Liver (tissue), 9 donors: Measurements from ENCODE around the gene TYSND1. TPM values are rescaled to one million over a fixed set of nuclear protein-coding genes. Genes with fewer than 3 reads are reported as not detected.

ENCODE experiments used
- DNase-seq: peaks from one replicate; pipeline ENCODE4 v3.0.0-alpha.2; 2017; ENCODE audit warnings: low spot score
- H3K27ac ChIP-seq, 2 donors: one replicate each; pipeline ENCODE4 v1.7.0; 2013; ENCODE audit warnings: inconsistent platforms in 2 of 2, low read length in 2 of 2, control low read depth in 1 of 2, low read depth in 1 of 2, mild to moderate bottlenecking in 1 of 2
- H3K27me3 ChIP-seq, 4 donors: one replicate each; pipeline versions ENCODE4 v1.6.1 to v1.7.0; 2013; ENCODE audit warnings: low read length in 3 of 4, inconsistent platforms in 1 of 4, mild to moderate bottlenecking in 1 of 4, moderate library complexity in 1 of 4; ENCODE audit not compliant: control insufficient read depth in 4 of 4, insufficient read depth in 4 of 4
- H3K36me3 ChIP-seq, 4 donors: one replicate each; pipeline versions ENCODE4 v1.6.1 to v1.7.0; 2013; ENCODE audit warnings: low read length in 3 of 4, mild to moderate bottlenecking in 3 of 4, low read depth in 1 of 4, moderate library complexity in 1 of 4; ENCODE audit not compliant: control insufficient read depth in 4 of 4, insufficient read depth in 3 of 4
- H3K4me1 ChIP-seq, 4 donors: one replicate each; pipeline versions ENCODE4 v1.6.1 to v1.7.0; 2013; ENCODE audit warnings: low read length in 3 of 4, mild to moderate bottlenecking in 3 of 4, moderate library complexity in 1 of 4; ENCODE audit not compliant: control insufficient read depth in 4 of 4, insufficient read depth in 4 of 4
- H3K4me3 ChIP-seq, 3 donors: one replicate each; pipeline versions ENCODE4 v1.6.1 to v1.7.0; 2013; ENCODE audit warnings: low read length in 3 of 3, control low read depth in 1 of 3, low read depth in 1 of 3, mild to moderate bottlenecking in 1 of 3
- H3K9ac ChIP-seq, 2 donors: one replicate each; pipeline ENCODE4 v1.7.0; 2013; ENCODE audit warnings: low read length in 2 of 2, mild to moderate bottlenecking in 2 of 2, moderate library complexity in 2 of 2, control low read depth in 1 of 2, low read depth in 1 of 2
- H3K9me3 ChIP-seq, 4 donors: one replicate each; pipeline versions ENCODE4 v1.6.1 to v1.7.0; 2013; ENCODE audit warnings: low read length in 3 of 4; ENCODE audit not compliant: control insufficient read depth in 4 of 4
- EGR1 ChIP-seq, 2 donors: IDR thresholded peaks; 2 replicates each; pipeline ENCODE4 v1.6.1; 2016 to 2018; ENCODE audit warnings: antibody characterized with exemption in 2 of 2, low read depth in 2 of 2
- FOXA1 ChIP-seq: IDR thresholded peaks from 2 replicates; pipeline ENCODE4 v1.6.1; 2016; ENCODE audit warnings: antibody characterized with exemption
- FOXA2 ChIP-seq: IDR thresholded peaks from 2 replicates; pipeline ENCODE4 v1.6.1; 2016; ENCODE audit warnings: antibody characterized with exemption
- GABPA ChIP-seq, 2 donors: IDR thresholded peaks in 1 of 2; conservative IDR thresholded peaks in 1 of 2; 2 replicates each; pipeline ENCODE4 v1.6.1; 2016; ENCODE audit warnings: antibody characterized with exemption in 2 of 2, mild to moderate bottlenecking in 1 of 2, moderate library complexity in 1 of 2
- HNF4A ChIP-seq, 2 donors: conservative IDR thresholded peaks; 2 replicates each; pipeline ENCODE4 v1.6.1; 2016; ENCODE audit warnings: antibody characterized with exemption in 2 of 2, mild to moderate bottlenecking in 2 of 2
- HNF4G ChIP-seq: IDR thresholded peaks from 2 replicates; pipeline ENCODE4 v1.6.1; 2016; ENCODE audit warnings: antibody characterized with exemption
- JUND ChIP-seq, 2 donors: IDR thresholded peaks; 2 replicates each; pipeline ENCODE4 v1.6.1; 2016; ENCODE audit warnings: antibody characterized with exemption in 2 of 2
- NR2F2 ChIP-seq: IDR thresholded peaks from 2 replicates; pipeline ENCODE4 v1.6.1; 2016; ENCODE audit warnings: antibody characterized with exemption
- RAD21 ChIP-seq, 2 donors: IDR thresholded peaks; 2 replicates each; pipeline ENCODE4 v1.6.1; 2016; ENCODE audit warnings: antibody characterized with exemption in 2 of 2, mild to moderate bottlenecking in 2 of 2
- RXRA ChIP-seq, 2 donors: IDR thresholded peaks; 2 replicates each; pipeline ENCODE4 v1.6.1; 2017 to 2018; ENCODE audit warnings: antibody characterized with exemption in 2 of 2, mild to moderate bottlenecking in 1 of 2
- SP1 ChIP-seq: IDR thresholded peaks from 2 replicates; pipeline ENCODE4 v1.6.1; 2018; ENCODE audit warnings: antibody characterized with exemption, mild to moderate bottlenecking
- TAF1 ChIP-seq: conservative IDR thresholded peaks from 2 replicates; pipeline ENCODE4 v1.6.1; 2016; ENCODE audit warnings: antibody characterized with exemption, mild to moderate bottlenecking
- YY1 ChIP-seq: IDR thresholded peaks from 2 replicates; pipeline ENCODE4 v1.6.1; 2016; ENCODE audit warnings: antibody characterized with exemption, mild to moderate bottlenecking
- WGBS: extraction: QIAGEN DNeasy Blood & Tissue Kit; methylation state at CpG from one replicate; pipeline ENCODE4 v1.1.7; 2013; 5-methylcytosine and 5-hydroxymethylcytosine counted together
- polyA plus RNA-seq, 2 donors: library from polyadenylated mRNA; stranded (reverse) in 1 of 2; unstranded in 1 of 2; fragments of 200-250 nt in 1 of 2; fragments of >200 nt in 1 of 2; fragmentation: Nextera tagmentation in 1 of 2; extraction: Ambion mirVana in 1 of 2; gene quantifications; one replicate each; pipeline versions ENCODE4 v1.2.1 to v1.2.3, GENCODE V29; 2013 to 2015
- total RNA-seq, 2 donors: library from RNA; depleted of rRNA; stranded (reverse); fragments of >200 nt; gene quantifications; one replicate each; pipeline ENCODE4 v1.2.3, GENCODE V29; 2014
- TF ChIP-seq, protein P1 (sequence below): IDR thresholded peaks from 2 replicates; pipeline ENCODE4 v1.6.1; 2016; ENCODE audit warnings: antibody characterized with exemption, mild to moderate bottlenecking
- TF ChIP-seq, protein P2 (sequence below): IDR thresholded peaks from 2 replicates; pipeline ENCODE4 v1.6.1; 2016; ENCODE audit warnings: antibody characterized with exemption
- TF ChIP-seq, protein P3 (sequence below): IDR thresholded peaks from 2 replicates; pipeline ENCODE4 v1.6.1; 2016; ENCODE audit warnings: antibody characterized with exemption
- TF ChIP-seq, protein P4 (sequence below): IDR thresholded peaks from 2 replicates; pipeline ENCODE4 v1.6.1; 2016; ENCODE audit warnings: antibody characterized with exemption
- donor health status: healthy.
- donor health status: healthy.
- donor health status: healthy.
- donor health status: healthy.
- donor health status: healthy.

Gene TYSND1
- total and polyA plus RNA-seq, 4 donors = 3.9 to 11.3 (median 7.2) TPM

DNA sequence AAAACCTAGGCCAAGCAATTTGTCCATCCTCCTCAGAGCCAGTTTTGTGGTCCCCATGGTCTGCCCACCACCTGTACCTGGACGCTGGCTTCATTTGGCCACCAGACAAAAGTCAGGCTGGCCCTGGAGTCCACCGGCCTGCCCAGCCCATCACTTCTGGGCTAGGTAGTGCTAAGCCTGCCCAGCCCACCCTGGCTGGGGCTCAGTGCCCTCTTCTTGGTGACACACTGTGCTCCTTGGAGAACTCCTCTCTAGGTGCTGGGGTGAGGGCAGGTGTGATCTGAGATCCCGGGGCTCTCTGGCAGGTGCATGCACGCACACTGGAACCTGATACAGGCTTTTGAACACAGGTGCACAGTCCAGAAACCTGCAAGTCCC lies 15.0 kb downstream of the TYSND1 start:
- Histone ChIP-seq H3K4me3 (peak overlapping the region in 2 of 3 donors; percentile 70 to 75), H3K9me3 (no peaks in the 10 kb centered on the region), H3K36me3 (no peaks in the 10 kb centered on the region), H3K4me1 (peaks cover 2 to 20% (median 10%) of the 10 kb centered on the region in 4 donors), H3K9ac (no peak overlapping the region), H3K27me3 (no peaks in the 10 kb centered on the region), H3K27ac (no peak overlapping the region)
- DNase-seq = no peak
- TF ChIP-seq GABPA (IDR thresholded peaks at IDR 0.05 in 1 of 2, conservative IDR thresholded peaks at IDR 0.05 in 1 of 2) (no peak), RXRA (IDR thresholded peaks at IDR 0.05) (no peak)
- TF ChIP-seq, protein P1, sequence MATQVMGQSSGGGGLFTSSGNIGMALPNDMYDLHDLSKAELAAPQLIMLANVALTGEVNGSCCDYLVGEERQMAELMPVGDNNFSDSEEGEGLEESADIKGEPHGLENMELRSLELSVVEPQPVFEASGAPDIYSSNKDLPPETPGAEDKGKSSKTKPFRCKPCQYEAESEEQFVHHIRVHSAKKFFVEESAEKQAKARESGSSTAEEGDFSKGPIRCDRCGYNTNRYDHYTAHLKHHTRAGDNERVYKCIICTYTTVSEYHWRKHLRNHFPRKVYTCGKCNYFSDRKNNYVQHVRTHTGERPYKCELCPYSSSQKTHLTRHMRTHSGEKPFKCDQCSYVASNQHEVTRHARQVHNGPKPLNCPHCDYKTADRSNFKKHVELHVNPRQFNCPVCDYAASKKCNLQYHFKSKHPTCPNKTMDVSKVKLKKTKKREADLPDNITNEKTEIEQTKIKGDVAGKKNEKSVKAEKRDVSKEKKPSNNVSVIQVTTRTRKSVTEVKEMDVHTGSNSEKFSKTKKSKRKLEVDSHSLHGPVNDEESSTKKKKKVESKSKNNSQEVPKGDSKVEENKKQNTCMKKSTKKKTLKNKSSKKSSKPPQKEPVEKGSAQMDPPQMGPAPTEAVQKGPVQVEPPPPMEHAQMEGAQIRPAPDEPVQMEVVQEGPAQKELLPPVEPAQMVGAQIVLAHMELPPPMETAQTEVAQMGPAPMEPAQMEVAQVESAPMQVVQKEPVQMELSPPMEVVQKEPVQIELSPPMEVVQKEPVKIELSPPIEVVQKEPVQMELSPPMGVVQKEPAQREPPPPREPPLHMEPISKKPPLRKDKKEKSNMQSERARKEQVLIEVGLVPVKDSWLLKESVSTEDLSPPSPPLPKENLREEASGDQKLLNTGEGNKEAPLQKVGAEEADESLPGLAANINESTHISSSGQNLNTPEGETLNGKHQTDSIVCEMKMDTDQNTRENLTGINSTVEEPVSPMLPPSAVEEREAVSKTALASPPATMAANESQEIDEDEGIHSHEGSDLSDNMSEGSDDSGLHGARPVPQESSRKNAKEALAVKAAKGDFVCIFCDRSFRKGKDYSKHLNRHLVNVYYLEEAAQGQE = no peak
- WGBS = 70% methylated on average over 4 of the region's 4 CpGs

DNA sequence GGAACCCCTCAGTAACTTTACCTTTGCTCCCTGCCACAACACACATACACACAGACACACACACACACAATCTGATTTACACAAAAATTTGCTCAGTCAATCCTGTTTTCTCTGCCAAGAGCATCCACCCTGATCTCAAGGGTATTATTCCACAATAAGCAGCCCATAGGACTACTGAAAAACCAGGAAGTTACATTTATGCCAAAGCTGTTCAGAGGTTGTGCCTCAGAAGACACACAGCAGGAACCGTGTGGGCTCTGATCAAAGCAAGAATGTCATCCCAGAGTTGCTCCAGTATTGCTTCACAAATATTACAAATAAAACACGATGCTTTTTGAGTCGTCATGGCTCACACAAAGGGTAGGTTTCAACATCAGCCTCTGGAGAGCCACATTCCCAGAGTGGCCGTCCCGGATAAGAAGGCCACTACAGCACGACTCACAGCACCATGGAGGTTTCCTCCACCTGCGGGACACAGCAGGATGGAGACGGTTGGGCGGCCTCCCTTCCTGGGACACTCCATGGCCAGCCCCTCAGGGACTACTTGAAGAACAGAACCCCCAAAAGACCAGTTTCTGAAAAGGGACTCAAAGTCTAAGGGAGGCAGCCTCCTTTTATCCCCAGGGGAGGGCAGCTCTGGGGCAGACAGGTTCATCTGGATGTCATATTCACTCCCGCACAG lies 15.5 kb downstream of the TYSND1 start:
- TF ChIP-seq JUND (IDR thresholded peaks at IDR 0.05) (peak in 1 of 2 donors; percentile 27), NR2F2 (no peak), HNF4A (conservative IDR thresholded peaks at IDR 0.05) (peak in 1 of 2 donors; percentile 35), HNF4G (no peak), RXRA (IDR thresholded peaks at IDR 0.05) (peak; percentile 42 to 65)
- TF ChIP-seq, protein P2, sequence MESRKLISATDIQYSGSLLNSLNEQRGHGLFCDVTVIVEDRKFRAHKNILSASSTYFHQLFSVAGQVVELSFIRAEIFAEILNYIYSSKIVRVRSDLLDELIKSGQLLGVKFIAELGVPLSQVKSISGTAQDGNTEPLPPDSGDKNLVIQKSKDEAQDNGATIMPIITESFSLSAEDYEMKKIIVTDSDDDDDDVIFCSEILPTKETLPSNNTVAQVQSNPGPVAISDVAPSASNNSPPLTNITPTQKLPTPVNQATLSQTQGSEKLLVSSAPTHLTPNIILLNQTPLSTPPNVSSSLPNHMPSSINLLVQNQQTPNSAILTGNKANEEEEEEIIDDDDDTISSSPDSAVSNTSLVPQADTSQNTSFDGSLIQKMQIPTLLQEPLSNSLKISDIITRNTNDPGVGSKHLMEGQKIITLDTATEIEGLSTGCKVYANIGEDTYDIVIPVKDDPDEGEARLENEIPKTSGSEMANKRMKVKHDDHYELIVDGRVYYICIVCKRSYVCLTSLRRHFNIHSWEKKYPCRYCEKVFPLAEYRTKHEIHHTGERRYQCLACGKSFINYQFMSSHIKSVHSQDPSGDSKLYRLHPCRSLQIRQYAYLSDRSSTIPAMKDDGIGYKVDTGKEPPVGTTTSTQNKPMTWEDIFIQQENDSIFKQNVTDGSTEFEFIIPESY = no peak
- Histone ChIP-seq H3K4me3 (peak overlapping the region in 1 of 3 donors; percentile 75), H3K36me3 (no peaks in the 10 kb centered on the region), H3K9me3 (no peaks in the 10 kb centered on the region), H3K9ac (no peak overlapping the region), H3K4me1 (peaks cover 2 to 20% (median 10%) of the 10 kb centered on the region in 4 donors), H3K27ac (no peak overlapping the region), H3K27me3 (no peaks in the 10 kb centered on the region)
- 61% methylated on average over 10 of the region's 10 CpGs for WGBS
- no peak for DNase-seq

DNA sequence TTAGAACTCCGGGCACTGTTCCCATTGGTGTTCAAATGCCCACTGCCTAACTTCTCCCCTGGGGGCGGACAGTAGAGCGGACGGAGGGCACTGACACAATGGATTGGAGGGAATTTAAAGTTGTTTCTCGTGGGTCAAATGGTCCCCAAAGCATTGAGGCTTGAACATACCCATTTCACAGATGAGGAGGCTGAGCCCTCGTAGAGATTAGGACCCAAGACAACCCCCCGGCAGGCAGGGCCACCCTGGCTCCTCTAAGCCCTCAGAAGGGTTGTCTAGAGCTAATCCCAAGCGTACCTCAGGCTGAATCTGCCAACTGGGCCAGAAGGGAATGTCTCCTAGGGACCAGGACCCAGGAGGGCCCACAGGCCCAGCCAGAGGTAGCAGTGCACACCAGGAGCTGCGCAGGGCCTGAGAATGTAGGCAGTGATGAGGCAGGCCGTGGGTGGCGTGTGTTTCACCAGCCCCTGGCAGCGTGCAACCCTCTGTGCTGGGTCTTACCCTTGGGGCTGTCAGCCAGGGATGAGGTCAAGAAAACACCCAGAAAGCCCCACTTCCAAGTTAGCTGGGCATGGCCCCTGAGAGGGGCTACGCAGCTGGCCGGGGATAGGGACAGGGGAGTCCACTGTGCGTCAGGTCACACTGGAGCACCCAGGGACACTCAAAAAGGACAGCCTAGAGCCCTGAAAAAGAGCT lies 19.7 kb downstream of the TYSND1 start:
- WGBS = 97% methylated on average over 15 of the region's 15 CpGs
- H3K36me3 ChIP-seq = peaks cover 0 to 5% (median 2%) of the 10 kb centered on the region in 4 donors
- peaks cover 2 to 10% (median 7%) of the 10 kb centered on the region in 4 donors for H3K4me1 ChIP-seq
- no peaks in the 10 kb centered on the region for H3K9me3 ChIP-seq
- H3K27me3 ChIP-seq = no peaks in the 10 kb centered on the region
- H3K9ac ChIP-seq = no peak overlapping the region
- no peak for DNase-seq
- H3K27ac ChIP-seq = no peak overlapping the region
- H3K4me3 ChIP-seq = no peak overlapping the region
- no peak for TF ChIP-seq HNF4A (conservative IDR thresholded peaks at IDR 0.05)
- TF ChIP-seq, protein P3, sequence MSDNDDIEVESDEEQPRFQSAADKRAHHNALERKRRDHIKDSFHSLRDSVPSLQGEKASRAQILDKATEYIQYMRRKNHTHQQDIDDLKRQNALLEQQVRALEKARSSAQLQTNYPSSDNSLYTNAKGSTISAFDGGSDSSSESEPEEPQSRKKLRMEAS = no peak
- TF ChIP-seq FOXA1 = no peak
- TF ChIP-seq, protein P4, sequence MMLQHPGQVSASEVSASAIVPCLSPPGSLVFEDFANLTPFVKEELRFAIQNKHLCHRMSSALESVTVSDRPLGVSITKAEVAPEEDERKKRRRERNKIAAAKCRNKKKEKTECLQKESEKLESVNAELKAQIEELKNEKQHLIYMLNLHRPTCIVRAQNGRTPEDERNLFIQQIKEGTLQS = no peak
- TF ChIP-seq TAF1 = no peak
- no peak for TF ChIP-seq GABPA (IDR thresholded peaks at IDR 0.05 in 1 of 2, conservative IDR thresholded peaks at IDR 0.05 in 1 of 2)
- no peak for TF ChIP-seq RAD21 (IDR thresholded peaks at IDR 0.05)
- TF ChIP-seq NR2F2 = no peak
- TF ChIP-seq SP1 = no peak
- TF ChIP-seq HNF4G = no peak
- no peak for TF ChIP-seq FOXA2
- TF ChIP-seq JUND (IDR thresholded peaks at IDR 0.05) = no peak
- TF ChIP-seq, protein P2 = no peak
- no peak for TF ChIP-seq EGR1 (IDR thresholded peaks at IDR 0.05; ENCODE audit: low read depth in 2 of 2)
- no peak for TF ChIP-seq RXRA (IDR thresholded peaks at IDR 0.05)
- TF ChIP-seq YY1 = no peak
